Suppressor macrophage (primary cell): ENCODE measurements around the gene PRKCD.
A peak's percentile ranks its signal among the peaks of the same experiment; 100 is the strongest.

Experiments used
- DNase-seq, 4 experiments: peaks; one replicate each; pipeline ENCODE4 v3.0.0-alpha.2; 2020 to 2022

Gene PRKCD

GRCh38 chr3:53192608-53193007 is 31.6 kb downstream of the PRKCD start:
- DNase-seq = no peak

- DNase-seq = no peak
Observed at GRCh38 chr3:53193466-53194209, 32.6 kb downstream of the PRKCD start.

DNA sequence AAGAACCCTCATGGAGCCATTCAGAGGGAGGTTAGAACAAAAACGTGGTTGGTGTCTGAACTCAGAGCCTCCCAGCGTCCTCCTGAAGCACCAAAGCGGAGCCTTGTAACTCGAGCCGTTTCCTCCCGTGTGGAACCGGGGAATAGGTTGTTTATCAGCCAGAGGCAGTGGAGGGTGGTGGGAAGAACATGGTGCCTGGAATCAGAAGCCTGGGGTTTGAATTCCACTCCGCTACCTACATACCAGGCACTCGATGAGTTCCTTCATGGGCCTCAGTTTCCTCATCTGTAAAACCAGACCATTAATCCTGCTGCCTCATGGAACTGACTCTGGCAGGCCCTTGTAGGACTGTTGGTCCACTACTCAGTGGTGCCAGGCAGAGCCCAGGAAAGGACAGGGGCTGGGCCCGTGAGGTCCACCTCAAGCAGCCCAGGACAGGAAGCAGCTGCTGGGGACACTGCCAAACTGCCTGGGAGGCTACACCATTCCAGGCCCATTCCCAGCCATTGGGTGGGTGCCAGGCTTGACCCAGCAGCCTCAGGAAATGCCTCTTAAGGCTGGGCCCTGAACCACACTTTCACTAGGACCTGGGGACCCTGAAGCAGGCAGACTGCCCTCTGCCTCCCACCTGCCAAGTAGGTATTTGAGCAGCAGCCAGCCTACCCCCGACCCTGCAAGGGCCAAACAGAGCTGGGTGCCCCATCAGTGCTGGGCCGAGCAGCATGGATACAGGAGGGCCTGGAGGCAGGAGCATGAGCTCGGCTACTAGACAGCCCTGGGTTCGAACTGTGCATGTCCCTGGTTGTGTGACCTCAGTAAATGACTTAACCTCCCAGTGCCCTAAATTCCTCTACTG is 33.4 kb downstream of the PRKCD start:
- DNase-seq = no peak

DNA sequence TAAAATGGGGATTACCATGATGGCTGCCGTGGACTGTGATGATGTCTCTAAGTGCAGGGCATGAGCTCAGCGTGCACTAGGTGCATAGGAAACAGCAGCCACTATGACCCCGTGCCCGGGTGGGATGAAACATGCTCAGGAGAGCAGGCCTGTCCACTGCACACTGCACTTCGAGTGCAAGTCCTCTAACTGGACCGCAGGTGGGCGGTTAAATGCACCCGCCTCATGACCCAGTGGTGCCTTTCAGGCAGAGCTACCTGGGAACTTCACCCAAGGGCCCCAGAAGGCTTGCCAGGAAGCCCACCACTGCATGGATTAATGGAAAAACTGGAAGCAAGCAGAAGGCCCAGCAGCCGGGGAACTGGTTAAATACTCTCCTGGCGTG is 34.0 kb downstream of the PRKCD start:
- no peak for DNase-seq

DNA sequence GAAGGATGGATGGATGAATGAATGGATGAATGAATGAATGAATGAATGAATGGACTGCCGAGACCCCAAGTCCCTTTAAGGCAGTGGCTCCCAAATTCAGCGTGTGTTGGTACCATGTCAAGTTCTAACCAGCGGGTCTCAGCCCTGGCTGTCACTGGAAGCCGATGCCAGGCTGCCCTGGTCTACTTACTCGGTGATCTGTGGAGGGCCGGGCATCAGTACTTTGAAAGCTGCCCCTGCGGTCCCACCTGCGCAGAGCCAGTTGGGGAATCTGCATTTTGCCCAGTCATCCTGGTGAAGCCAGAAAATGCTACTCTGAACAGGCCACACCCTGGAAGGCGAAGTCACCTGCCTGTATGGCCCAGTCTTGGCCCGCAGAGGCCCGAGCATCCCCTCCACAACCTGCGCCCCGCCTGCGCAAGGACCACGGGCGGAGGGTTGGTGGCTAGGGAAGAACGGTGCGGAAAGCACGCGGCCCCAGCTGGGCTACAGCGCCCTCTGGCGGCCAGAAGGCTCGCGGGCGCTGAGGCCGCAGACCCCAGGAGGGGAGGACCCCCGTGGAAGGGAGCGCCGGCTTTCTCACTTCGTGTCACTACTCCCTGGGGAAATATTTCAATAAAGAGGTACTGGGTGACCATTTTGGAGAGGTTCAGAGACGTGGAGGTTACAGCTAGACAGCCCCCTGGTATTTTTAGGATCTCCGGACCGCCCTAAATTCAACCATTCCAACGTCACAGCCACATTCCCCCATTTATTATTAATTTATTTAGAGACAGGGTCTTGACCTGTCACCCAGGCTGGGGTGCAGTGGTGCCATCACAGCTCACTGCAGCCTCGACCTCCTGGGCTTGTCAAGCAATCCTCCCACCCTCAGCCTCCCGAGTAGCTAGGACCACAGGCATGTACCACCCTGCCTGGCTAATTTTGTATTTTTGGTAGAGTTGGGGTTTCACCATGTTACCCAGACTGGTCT is 34.9 kb downstream of the PRKCD start:
- peak; percentile 60 to 86 (median 74) for DNase-seq

GRCh38 chr3:53196575-53197407 is 35.8 kb downstream of the PRKCD start:
- DNase-seq = peak; percentile 77 to 89 (median 82)

GRCh38 chr3:53198256-53198977 is 37.4 kb downstream of the PRKCD start:
- no peak for DNase-seq

DNA sequence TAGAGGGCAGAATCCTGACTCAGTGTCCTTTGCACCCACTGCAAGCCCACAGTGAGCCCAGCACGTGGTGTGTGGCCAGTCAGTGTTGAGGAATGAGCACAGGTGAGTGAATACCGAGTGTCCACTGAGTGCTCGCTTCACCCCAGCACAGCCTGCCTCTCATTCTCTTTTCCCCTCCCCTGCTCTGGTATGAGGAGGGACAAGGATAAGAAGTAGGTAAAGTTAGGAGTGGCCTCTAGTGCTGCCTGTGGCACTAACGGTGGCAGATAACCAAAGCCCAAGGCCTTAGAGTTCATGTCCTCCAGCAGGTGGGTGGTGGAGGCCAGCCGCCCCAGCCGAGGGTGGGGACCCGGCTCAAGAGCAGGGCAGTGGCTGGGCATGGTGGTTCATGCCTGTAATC is 38.0 kb downstream of the PRKCD start:
- DNase-seq = no peak

- DNase-seq = peak in 1 of 4 experiments; percentile 22
Observed at GRCh38 chr3:53199834-53200233, 38.8 kb downstream of the PRKCD start.

- no peak for DNase-seq
Observed at GRCh38 chr3:53200501-53201498, 39.8 kb downstream of the PRKCD start.

DNA sequence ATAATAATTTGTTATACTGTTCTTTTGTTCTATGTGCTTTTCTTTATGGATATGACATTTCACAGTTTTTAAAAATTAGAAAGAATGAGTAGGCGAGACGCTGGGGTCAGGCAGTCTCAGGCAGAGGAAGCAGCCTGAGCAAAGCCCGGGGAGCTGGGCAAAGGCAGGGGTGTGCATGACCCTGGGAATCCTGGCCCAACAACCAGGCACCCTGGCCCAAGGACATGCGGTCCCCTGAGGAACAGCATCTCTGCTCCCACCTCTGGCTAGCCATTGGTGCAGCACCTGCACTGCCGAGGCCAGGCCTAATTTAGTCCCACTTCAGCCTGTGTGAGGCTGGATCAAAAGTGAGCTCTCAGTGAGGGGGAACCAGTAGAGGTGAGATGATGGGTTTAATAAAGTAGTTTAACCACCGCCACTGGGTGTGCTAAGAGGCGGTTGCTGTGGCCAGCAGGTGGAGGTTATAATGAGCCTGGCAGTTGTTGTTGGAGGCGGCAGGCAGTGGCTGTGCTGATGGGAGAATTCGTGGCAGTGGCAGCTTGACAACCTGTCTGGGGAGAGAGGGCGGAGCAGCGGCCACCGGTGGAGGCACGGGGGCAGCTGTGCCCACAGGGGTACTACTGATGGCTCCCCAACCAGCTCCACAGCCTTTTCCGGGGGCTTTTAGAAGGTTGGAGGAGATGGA is 41.5 kb downstream of the PRKCD start:
- DNase-seq = no peak

DNA sequence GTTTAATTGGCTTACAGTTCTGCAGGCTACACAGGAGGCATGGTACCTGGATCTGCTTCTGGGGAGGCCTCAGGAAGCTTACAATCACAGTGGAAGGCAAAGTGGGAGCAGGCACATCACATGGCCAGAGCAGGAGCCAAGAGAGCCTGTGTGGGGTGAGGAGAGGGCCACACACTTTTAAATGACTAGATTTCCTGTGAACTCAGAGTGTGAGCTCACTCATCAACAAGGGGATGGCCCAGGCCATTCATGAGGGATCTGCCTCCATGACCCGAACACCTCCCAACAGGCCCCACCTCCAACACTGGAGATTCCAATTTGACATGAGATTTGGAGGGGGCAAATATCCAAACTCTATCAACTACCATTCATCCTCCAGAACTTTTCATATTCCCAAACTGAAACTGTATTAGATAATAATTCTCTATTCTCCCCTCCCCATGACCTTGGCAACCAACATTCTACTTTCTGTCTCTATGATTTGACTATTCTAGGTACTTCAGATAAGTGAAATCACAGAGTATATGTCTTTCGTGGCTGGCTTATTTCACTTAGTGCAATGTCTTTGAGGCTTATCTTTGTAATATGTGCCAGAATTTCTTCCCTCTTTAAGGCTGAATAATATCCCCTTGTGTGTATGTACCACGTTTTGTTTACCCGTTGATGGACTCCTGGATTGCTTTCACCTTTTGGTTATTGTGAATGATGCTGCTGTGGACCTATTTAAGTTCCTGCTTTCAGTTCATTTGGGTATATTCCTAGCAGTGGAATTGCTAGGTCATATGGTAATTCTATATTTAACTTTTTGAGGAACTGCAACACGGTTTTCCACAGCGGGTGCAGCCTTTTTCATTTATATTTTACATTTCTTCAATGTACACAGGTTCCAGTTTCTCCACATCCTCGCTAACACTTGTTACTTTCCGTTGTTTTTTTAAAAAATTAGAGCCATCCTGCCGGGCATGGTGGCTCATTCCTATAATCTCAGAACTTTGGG is 51.0 kb downstream of the PRKCD start:
- peak; percentile 20 to 73 (median 54) for DNase-seq

DNA sequence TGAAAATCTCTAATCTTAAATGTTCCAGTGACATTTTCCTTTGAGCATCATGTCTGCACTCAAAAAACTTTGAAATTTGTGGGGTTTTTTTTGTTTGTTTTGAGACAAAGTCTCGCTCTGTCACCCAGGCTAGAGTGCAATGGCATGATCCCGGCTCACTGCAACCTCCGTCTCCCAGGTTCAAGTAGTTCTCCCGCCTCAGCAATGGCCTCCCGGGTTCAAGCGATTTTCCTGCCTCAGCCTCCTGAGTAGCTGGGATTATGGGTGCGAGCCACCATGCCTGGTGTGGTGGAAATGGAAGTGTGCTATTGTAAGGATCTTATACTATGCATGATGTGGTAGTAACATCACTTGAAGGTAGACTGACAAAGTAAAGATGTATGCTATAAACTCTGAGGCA is 52.3 kb downstream of the PRKCD start:
- DNase-seq = no peak

DNA sequence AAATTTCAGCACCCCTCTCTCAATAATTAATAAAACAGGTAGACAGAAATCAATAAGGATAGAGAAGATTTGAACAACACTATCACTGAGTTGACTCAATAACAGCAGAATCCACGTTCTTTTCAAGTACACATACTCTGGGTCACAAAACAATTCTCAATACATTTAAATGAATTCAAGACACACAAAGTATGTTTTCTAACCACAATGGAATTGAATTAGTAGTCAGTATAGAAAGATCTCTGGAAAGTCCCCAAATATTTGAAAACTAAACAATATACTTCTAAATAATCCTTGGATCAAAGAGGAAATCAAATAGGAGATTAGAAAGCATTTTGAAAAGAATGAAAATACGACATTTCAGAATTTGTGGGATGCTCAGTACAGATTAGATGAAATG is 54.8 kb downstream of the PRKCD start:
- DNase-seq = no peak

DNA sequence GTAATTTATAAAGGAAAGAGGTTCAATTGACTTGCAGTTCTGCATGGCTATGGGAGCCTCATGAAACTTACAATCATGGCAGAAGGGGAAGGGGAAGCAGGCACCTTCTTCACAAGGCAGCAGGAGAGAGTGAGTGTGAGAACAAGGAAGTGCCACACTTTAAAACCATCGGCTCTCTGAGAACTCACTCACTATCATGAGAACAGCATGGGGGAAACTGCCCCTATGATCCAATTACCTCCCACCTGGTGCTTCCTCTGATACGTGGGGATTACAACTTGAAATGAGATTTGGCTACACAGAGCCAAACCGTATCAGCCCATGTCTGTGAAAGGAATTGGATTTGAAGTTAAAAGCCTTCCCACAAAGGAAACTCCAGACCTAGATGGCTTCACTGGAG is 55.7 kb downstream of the PRKCD start:
- DNase-seq = no peak

DNA sequence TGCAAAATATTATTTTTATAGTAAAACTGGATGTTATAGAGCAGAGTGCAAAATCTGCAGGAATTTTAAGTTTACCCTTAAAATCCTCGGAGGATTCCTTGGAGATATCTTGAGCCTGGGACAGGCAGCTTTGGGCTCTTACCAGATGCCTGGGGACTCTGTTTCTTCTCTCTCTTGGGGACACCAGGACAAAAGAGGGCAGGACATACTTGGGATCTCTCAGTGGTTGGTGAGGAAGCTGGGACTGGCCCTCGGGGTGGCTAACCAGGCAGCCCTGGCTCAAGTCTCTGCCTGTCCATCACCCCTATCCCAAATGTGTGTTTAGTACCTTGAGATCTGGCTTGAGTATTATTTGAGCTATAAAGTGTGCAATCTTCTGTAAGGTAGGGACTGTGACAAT is 56.2 kb downstream of the PRKCD start:
- no peak for DNase-seq

DNA sequence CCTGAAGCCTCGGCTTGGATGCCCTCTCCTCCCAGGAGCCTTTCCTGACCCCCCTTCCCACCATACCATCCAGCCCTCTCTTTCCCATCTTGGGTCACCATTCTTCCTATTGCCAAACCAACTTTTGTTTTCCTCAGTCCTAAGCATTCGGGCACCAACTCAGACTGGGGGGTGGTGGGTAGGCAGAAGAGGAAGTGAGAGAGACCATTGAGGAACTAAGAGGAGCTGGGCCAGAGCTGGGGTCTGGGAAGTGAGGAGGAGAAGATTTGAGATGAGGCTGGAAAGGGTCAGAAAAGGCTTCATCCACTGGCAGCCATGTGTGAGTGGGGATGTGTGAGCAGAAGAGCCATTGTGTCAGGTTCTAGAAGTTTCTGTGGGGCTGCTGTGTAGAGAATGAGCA is 57.1 kb downstream of the PRKCD start:
- DNase-seq = peak; percentile 76 to 90 (median 87)
